NCI-H2081 (cell line): Measurements from ENCODE around the gene MCC.

ENCODE experiments used
- DNase-seq, 2 experiments: peaks; one replicate each; lab custom pipeline; 2025; lab: John Stamatoyannopoulos, UW

Gene MCC

GRCh38 chr5:113364466-113364865, 123.8 kb downstream of the MCC start:
- no peak for DNase-seq

DNA sequence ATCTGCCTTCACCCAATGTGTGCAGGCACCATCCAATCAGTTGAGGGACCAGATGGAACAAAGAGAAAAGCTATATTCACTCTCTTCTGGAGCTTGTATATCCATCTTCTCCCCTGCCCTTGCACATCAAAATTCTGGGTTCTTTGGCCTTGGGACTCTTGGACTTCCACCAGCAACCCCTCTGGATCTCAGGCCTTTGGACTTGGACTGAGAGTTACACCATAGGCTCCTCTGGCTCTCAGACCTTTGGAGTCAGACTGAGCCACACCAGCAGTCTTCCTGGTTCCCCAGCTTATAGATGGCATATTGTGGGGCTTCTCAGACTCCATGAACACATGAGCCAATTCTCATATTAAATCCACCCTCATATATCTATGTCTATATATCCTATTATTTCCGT, 126.6 kb downstream of the MCC start:
- DNase-seq = no peak

DNA sequence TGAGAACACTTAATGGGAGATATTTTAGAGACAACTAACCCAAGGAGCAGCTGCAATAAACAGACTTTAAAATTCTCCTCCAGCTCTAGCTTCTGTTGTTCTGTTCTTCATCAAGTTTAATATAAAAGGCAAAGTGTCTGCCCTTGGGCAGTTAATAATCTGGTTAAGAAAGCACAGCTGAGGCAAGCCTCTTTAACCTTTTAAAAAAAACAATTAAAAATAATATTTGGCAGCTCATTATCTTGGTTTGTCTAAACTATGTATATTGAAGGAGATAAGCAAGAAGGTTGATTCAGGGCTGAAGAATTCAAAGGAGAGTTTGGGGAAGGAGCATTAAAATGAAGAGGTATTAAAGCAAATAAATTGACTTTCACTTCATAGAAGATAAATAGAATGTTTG, 128.8 kb downstream of the MCC start:
- no peak for DNase-seq

DNA sequence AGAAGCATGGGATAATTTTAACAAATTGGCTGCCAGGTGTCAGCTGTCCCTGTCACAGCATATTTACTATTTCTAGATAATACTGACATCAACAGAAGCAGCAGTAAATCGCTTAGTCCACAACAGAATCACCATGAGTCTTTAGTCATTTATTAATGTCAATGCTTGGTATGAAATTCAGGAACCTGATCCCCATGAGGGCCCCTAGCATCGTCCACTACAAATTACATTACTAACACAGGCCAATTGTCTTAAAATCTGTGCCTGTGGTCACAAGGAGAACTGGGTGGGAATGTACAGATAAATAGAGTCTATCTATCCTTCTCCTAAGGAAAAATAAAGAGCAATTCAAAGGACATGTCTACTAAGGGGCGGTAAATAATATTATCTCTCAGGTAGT, 129.6 kb downstream of the MCC start:
- no peak for DNase-seq

DNA sequence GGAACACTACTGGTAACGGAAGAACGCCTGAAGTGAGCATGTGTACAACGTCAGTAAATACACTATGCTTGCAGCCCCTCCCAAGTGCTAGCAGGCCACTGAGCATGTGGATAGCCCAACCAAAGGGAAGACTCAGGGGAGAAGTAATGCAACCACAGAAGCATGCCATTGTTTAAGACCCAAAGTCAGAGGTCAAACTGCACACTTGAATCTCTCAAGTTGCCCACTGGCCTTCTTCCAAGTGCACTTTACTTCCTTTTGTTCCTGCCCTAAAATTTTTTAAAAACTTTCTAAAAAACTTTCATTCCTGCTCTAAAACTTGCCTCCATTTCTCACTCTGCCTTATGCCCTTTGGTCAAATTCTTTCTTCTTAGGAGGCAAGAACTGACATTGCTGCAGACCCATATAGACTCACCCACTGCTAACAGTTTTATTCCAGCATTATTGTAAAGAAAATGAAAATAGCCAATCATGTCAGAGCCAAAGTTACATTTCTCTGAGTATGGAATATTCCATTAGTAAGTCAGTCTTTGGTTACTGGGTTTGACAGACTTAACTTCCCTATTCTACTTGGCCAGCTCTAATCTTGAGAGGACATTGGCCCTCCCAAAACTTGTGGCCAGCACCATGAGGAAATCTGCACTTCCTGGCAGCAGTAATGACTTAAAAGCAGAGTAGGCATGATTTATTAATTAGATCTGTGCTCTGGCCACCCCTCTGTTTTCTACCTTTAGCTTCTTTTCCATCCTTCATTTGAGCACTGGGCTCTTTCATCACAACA, 130.4 kb downstream of the MCC start:
- DNase-seq = no peak

DNA sequence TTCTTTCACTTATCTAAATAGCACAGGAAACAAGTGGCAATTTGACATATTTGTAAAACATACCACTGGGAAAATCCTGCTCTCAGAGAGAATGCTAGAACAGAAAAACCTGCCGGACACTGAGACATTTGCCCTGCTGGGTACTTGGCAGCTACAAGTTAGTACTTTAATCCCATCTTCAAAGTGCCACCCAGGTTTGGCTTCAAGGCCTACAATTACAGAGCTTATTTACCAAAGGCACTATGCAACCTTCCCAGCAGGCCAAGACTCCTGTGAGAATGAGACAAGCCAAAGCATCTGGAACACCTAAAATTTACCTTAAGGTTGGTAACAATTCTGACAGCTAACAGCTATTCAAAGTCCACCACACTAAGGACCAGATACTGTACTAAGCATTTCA, 131.8 kb downstream of the MCC start:
- DNase-seq = no peak

- no peak for DNase-seq
Observed at GRCh38 chr5:113354055-113354454, 134.2 kb downstream of the MCC start.

GRCh38 chr5:113347572-113347971, 140.7 kb downstream of the MCC start:
- no peak for DNase-seq

DNA sequence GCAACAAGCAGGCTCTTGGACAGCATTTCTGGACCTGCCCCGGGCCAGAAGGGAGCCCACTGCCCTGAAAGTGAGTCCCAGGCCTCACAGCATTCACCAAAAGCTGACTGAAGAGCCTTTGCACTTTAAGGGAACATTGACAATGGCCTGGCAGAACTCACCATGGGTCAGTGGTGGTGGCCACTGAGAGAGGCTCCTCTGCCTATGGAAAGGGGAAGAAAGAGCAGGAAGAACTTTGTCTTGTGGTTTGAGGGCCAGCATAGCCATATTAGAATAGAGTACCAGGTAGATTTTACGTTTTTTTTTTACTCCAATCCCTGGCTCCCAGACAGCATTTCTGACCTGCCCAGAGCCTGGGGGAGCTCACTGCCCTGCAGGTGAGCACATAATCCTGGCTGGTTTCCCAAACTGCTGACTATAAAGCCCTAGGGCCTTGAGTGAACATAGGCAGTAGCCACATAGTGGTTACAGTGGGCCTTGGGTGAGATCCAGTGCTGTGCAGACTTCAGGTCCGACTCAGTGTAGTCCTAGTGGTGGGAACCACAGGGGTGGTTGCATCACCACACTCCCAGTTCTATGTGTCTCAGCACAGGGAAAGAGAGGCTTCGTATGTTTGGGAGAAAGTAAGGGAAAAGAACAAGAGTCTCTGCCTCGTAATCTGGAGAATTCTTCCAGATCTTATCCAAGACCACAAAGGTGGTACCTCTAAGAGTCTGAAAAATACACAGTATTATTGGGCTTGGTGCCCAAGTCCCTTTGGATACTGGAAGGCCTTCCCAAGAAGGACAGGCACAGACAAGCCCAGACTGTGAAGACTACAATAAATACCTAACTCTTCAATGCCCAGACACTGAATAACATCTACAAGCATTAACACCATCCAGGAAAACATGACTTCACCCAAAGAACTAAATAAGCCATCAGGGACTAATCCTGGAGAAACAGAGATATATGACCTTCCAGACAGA, 143.0 kb downstream of the MCC start:
- no peak for DNase-seq

- DNase-seq = no peak
Observed at GRCh38 chr5:113343343-113343742, 144.9 kb downstream of the MCC start.

GRCh38 chr5:113340537-113340936, 147.7 kb downstream of the MCC start:
- DNase-seq = no peak

- no peak for DNase-seq
Observed at GRCh38 chr5:113338628-113339027, 149.6 kb downstream of the MCC start.

DNA sequence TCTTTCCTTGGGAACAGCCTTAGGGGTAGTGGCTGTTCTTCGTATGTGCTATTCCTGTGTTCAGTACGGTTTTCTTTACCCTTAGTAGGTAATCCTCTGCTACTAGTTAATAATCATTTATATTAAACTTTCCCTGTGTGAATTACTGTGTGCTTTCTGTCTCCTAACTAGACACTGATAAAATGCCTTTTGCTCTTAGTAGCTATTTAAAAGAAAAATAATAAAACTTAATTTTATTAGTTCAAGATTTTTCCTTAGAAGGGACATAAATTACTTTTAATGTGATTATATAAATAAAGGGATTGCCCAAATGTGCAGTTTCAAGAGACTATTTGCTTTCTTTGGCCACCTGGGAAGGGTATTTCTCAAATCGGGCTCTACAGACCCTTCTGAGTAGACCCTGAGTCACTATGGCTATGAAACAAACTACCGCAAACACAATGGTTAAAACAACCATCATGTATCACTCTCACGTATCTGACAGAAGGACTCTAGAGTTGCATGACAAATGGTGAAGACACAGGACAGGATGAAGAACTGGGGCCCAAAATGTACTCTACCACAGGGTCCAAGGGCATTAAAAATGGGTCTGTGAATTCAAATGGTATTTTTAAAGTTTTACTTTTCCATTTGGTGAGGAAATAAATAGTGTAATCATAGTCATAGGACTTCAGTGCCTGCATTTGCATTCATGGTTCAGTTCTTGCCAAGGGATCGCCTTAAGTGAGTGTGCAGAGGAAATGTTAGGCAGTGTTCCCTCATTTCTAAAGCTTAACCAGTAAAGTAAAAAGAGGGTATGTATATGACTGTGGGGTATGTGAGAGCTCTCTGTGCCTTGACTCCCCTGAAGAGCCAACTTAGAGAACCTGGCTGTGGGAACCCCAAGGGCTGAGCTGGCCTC, 150.5 kb downstream of the MCC start:
- no peak for DNase-seq

- no peak for DNase-seq
Observed at GRCh38 chr5:113336975-113337374, 151.3 kb downstream of the MCC start.

DNA sequence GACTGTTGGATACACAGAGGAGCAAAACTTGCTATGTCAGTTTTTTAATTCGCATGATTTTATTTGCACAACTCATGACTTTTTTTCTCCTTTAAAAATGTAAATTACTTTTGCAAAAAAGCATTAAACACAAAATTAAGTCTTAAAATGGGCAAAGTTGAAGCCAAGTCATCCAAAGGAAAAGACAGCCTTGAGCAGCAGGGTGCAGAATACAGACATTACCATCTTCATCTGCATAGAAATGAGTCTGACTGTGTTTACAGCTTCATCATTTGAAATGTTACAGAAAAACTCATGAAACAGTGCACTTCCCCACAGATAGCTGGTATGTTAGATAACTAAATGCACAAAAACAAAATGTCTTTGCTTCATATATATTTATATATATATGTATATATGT, 154.8 kb downstream of the MCC start:
- no peak for DNase-seq

GRCh38 chr5:113331209-113331551, 157.1 kb downstream of the MCC start:
- DNase-seq = no peak

DNA sequence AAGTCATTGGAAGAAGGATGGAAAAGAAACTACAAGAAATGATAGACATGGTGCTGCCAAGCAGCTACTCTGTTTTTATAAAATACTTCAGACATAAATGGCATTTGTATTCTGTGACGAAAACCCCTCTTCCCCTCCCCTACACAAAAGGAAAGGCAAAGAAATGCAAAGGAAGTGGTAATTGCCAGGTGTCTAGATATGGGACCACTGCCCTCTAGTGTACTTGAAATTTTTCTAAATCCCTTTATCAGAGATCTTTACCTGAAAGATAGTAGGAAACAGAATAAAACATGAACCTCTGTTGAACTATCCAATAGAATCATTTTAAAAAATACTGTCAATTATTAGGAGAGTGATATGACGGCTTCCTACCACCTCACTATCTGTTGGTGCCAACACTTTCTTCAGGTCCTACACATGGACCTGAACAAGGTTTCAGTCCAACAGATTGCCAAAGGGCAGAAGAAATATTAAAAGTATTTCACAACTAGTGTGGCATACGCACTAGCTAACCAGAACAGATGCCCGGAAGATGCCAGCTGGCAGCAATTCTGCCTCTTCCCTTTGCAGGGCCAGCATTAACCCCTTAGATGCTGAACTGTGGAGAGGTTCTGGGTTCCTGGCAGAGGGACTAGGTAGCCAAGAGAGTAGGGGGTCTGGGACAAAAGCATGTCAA, 157.6 kb downstream of the MCC start:
- DNase-seq = peak; percentile 2 to 4

- no peak for DNase-seq
Observed at GRCh38 chr5:113329981-113330380, 158.3 kb downstream of the MCC start.

DNA sequence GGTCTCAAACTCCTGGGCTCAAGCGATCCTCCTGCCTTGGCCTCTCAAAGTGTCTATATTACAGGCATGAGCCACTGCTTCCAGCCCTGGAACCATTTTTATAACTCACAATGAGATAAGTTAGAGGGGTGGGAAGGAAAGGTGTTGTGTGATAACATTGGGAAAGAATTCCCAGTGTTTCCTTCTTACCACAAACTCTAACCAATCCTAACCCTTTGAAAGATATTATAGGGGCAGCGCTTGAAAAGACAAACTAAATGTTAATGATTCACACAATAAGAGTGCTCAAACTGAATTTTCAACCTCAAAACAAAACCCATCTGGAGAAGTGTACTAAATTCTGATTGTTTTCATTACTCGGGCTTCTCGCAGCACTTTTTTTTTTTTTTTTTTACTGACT, 163.2 kb downstream of the MCC start:
- no peak for DNase-seq

- no peak for DNase-seq
Observed at GRCh38 chr5:113321276-113321675, 167.0 kb downstream of the MCC start.

DNA sequence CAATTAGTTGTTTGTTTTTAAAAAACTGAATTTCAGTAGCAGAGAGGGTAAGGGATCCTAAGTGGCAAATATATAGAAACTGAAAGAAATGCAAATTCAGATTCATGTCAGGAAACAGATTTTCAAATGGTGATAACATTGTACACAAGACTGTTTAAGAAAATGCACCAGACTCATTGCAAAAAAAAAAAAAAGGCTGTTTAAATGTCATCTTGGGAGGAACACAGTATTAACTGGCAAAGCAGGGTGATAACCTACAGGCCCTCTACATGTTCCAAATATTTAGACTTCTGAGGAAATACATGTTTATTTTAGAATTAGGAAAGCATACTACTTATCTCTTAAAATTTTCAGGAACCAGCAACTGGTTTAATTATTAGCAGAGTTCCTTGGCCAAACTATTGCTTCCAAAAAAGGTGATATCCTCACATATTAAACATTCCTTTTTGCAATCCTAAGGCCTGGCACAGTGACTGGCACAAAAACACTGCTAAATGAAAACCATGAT, 167.9 kb downstream of the MCC start:
- no peak for DNase-seq
